GM23338 (cell line): ENCODE measurements around the gene FAM229B.

ENCODE experiments used
- CREB1 ChIP-seq: fragments of 250-450 bp; sonication (Bioruptor Pico); IDR thresholded peaks from 2 replicates; pipeline ENCODE4 v1.5.0; 2020; ENCODE audit warnings: low read depth, mild to moderate bottlenecking, moderate library complexity
- EZH2 ChIP-seq: fragments of 200-600 bp; sonication (generic); IDR thresholded peaks from one replicate; pipeline ENCODE4 v1.8.0; 2017; ENCODE audit warnings: antibody characterized with exemption, mild to moderate bottlenecking, low read depth; ENCODE audit not compliant: unreplicated experiment
- EZH2phosphoT487 ChIP-seq: fragments of 200-600 bp; sonication (generic); IDR thresholded peaks from one replicate; pipeline ENCODE4 v1.8.1; 2018; ENCODE audit warnings: antibody characterized with exemption; ENCODE audit not compliant: unreplicated experiment
- POLR2AphosphoS5 ChIP-seq: IDR thresholded peaks from 2 replicates; pipeline ENCODE4 v1.6.1; 2016; ENCODE audit warnings: antibody characterized with exemption, low read depth
- STAT1 ChIP-seq: IDR thresholded peaks from one replicate; pipeline ENCODE4 v1.6.1; 2016; ENCODE audit warnings: antibody characterized with exemption; ENCODE audit not compliant: unreplicated experiment
- ZNF114 ChIP-seq: fragments of 250-450 bp; sonication (Bioruptor Pico); IDR thresholded peaks from 2 replicates; pipeline ENCODE4 v1.5.0; 2020; ENCODE audit warnings: mild to moderate bottlenecking, moderate library complexity
- TF ChIP-seq, protein P1 (sequence below): IDR thresholded peaks from one replicate; pipeline ENCODE4 v1.6.1; 2018; ENCODE audit warnings: antibody characterized with exemption; ENCODE audit not compliant: unreplicated experiment
- TF ChIP-seq, protein P2 (sequence below), 2 experiments: fragments of 200-600 bp in 1 of 2; sonication (generic) in 1 of 2; conservative IDR thresholded peaks; 2 replicates each; pipeline versions ENCODE4 v1.5.1 to v1.6.1; 2016 to 2017; ENCODE audit warnings: antibody characterized with exemption in 2 of 2, low read depth in 2 of 2, mild to moderate bottlenecking in 2 of 2, moderate library complexity in 1 of 2

DNA sequence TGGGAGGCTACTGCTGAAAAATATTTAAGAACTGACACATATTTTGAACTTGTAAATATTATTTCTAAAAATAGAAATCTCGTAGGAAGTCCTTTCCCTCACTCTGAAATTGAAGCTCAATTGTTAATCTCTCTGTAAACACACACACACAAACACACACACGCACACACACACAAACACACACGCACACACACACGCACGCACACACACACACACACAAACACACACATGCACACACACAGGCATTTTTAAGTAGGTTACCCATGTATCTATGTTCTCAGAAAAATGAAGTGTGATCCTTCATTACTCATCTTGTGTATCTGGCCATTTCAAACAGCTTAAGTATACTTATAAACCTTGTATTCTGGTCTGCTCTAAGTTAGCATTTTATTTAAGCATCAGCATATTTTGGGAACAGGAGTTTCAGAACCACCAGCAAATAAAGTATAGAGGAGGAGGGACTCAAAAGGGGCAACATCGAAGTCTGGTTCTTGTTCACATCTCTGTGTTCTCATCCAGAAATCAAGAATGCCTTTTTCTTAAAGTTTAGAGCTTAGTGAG, 21.9 kb upstream of the FAM229B start:
- TF ChIP-seq, protein P1, sequence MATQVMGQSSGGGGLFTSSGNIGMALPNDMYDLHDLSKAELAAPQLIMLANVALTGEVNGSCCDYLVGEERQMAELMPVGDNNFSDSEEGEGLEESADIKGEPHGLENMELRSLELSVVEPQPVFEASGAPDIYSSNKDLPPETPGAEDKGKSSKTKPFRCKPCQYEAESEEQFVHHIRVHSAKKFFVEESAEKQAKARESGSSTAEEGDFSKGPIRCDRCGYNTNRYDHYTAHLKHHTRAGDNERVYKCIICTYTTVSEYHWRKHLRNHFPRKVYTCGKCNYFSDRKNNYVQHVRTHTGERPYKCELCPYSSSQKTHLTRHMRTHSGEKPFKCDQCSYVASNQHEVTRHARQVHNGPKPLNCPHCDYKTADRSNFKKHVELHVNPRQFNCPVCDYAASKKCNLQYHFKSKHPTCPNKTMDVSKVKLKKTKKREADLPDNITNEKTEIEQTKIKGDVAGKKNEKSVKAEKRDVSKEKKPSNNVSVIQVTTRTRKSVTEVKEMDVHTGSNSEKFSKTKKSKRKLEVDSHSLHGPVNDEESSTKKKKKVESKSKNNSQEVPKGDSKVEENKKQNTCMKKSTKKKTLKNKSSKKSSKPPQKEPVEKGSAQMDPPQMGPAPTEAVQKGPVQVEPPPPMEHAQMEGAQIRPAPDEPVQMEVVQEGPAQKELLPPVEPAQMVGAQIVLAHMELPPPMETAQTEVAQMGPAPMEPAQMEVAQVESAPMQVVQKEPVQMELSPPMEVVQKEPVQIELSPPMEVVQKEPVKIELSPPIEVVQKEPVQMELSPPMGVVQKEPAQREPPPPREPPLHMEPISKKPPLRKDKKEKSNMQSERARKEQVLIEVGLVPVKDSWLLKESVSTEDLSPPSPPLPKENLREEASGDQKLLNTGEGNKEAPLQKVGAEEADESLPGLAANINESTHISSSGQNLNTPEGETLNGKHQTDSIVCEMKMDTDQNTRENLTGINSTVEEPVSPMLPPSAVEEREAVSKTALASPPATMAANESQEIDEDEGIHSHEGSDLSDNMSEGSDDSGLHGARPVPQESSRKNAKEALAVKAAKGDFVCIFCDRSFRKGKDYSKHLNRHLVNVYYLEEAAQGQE, result no peak
- TF ChIP-seq, protein P2, sequence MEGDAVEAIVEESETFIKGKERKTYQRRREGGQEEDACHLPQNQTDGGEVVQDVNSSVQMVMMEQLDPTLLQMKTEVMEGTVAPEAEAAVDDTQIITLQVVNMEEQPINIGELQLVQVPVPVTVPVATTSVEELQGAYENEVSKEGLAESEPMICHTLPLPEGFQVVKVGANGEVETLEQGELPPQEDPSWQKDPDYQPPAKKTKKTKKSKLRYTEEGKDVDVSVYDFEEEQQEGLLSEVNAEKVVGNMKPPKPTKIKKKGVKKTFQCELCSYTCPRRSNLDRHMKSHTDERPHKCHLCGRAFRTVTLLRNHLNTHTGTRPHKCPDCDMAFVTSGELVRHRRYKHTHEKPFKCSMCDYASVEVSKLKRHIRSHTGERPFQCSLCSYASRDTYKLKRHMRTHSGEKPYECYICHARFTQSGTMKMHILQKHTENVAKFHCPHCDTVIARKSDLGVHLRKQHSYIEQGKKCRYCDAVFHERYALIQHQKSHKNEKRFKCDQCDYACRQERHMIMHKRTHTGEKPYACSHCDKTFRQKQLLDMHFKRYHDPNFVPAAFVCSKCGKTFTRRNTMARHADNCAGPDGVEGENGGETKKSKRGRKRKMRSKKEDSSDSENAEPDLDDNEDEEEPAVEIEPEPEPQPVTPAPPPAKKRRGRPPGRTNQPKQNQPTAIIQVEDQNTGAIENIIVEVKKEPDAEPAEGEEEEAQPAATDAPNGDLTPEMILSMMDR (conservative IDR thresholded peaks at IDR 0.05; ENCODE audit: low read depth in 2 of 2), result no peak
- TF ChIP-seq EZH2phosphoT487 (no peak), ZNF114 (CRISPR knock-in tag) (no peak), EZH2 (no peak), POLR2AphosphoS5 (no peak), CREB1 (no peak), STAT1 (no peak)
